ENCODE measurements around the gene ASTE1. TPM values are rescaled to one million over a fixed set of nuclear protein-coding genes. Genes with fewer than 3 reads are reported as not detected.
A peak's percentile ranks its signal among the peaks of the same experiment; 100 is the strongest.

Gene ASTE1
- total RNA-seq, 1 experiment from 2014 or later, result 2.9 TPM

DNA sequence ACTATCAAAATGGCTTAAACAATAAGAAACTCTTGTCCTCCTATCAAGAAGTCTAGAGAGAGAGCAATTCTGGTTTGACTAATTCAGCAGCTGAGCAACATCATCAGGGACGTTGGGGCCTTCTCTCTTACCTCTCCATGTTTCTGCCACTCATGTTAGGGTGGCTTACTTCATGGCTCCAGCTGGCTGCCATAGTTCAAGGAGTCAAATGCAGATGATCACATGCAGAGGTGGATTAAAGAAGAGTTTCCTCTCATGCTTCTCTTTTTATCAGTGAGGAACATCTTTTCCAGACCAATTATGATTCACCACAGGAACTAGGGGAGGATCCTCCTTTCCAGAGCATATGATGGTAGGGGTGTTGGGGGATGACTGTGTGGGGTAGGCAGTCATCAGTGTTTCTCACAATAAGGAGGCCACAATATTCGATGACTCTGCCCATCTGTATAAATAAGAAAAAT is 45.5 kb upstream of the ASTE1 start:
- intact Hi-C loops (cut with micrococcal nuclease), result no loop called here
- no peaks in the 10 kb centered on the region for H3K4me1 ChIP-seq (ENCODE audit: insufficient read depth, low read length)
- H3K27me3 ChIP-seq (ENCODE audit: low read length), result no peaks in the 10 kb centered on the region
- no peaks in the 10 kb centered on the region for H3K9me2 ChIP-seq (replicated peaks; ENCODE audit: low read length)
- BruUV-seq (replicated peaks), result no TSS peak
- CTCF ChIA-PET, result no interaction called here
- H4K20me1 ChIP-seq (ENCODE audit: low read length), result no peaks in the 10 kb centered on the region
- no peak overlapping the region for H3K27ac ChIP-seq (ENCODE audit: low read length)
- H3K9ac ChIP-seq (ENCODE audit: low read length), result no peak overlapping the region
- TF ChIP-seq, protein P1, sequence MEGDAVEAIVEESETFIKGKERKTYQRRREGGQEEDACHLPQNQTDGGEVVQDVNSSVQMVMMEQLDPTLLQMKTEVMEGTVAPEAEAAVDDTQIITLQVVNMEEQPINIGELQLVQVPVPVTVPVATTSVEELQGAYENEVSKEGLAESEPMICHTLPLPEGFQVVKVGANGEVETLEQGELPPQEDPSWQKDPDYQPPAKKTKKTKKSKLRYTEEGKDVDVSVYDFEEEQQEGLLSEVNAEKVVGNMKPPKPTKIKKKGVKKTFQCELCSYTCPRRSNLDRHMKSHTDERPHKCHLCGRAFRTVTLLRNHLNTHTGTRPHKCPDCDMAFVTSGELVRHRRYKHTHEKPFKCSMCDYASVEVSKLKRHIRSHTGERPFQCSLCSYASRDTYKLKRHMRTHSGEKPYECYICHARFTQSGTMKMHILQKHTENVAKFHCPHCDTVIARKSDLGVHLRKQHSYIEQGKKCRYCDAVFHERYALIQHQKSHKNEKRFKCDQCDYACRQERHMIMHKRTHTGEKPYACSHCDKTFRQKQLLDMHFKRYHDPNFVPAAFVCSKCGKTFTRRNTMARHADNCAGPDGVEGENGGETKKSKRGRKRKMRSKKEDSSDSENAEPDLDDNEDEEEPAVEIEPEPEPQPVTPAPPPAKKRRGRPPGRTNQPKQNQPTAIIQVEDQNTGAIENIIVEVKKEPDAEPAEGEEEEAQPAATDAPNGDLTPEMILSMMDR (conservative IDR thresholded peaks at IDR 0.05; ENCODE audit: low read depth, low read length), result no peak
- TF ChIP-seq EZH2 (IDR thresholded peaks at IDR 0.05; ENCODE audit: low read length, unreplicated experiment) (no peak), EZH2phosphoT487 (IDR thresholded peaks at IDR 0.05; ENCODE audit: borderline replicate concordance, low read length) (no peak)
- DNase-seq, result no peak
- no peaks in the 10 kb centered on the region for H3F3A ChIP-seq (ENCODE audit: low read length, unreplicated experiment)
- H3K79me2 ChIP-seq (ENCODE audit: low read length), result no peaks in the 10 kb centered on the region
- no peak overlapping the region for H3K4me2 ChIP-seq (ENCODE audit: low read length)
- no peak overlapping the region for H2AFZ ChIP-seq (ENCODE audit: low read length)
- H3K36me3 ChIP-seq (ENCODE audit: low read depth, low read length), result no peaks in the 10 kb centered on the region
- ATAC-seq, result no peak
- H3K9me3 ChIP-seq (ENCODE audit: low read length), result no peaks in the 10 kb centered on the region
- H3K4me3 ChIP-seq (ENCODE audit: low read length), result no peak overlapping the region
- POLR2A ChIA-PET (ENCODE audit: unreplicated experiment), result no interaction called here

GRCh38 chr3:131067983-131068382 is 41.4 kb upstream of the ASTE1 start:
- Histone ChIP-seq H2AFZ (ENCODE audit: low read length) (no peak overlapping the region), H3K9me3 (ENCODE audit: low read length) (no peaks in the 10 kb centered on the region), H3K4me1 (ENCODE audit: insufficient read depth, low read length) (no peaks in the 10 kb centered on the region), H3K4me3 (ENCODE audit: low read length) (no peak overlapping the region), H3K79me2 (ENCODE audit: low read length) (no peaks in the 10 kb centered on the region), H3K4me2 (ENCODE audit: low read length) (no peak overlapping the region), H3K27ac (ENCODE audit: low read length) (no peak overlapping the region), H3K27me3 (ENCODE audit: low read length) (no peaks in the 10 kb centered on the region), H3K36me3 (ENCODE audit: low read depth, low read length) (no peaks in the 10 kb centered on the region), H4K20me1 (ENCODE audit: low read length) (no peaks in the 10 kb centered on the region), H3F3A (ENCODE audit: low read length, unreplicated experiment) (no peaks in the 10 kb centered on the region), H3K9me2 (replicated peaks; ENCODE audit: low read length) (no peaks in the 10 kb centered on the region), H3K9ac (ENCODE audit: low read length) (no peak overlapping the region)
- DNase-seq, result no peak
- POLR2A ChIA-PET (ENCODE audit: unreplicated experiment), result no interaction called here
- ATAC-seq, result no peak
- no TSS peak for BruUV-seq (replicated peaks)
- intact Hi-C loops (cut with micrococcal nuclease), result no loop called here
- TF ChIP-seq, protein P1 (conservative IDR thresholded peaks at IDR 0.05; ENCODE audit: low read depth, low read length), result no peak
- TF ChIP-seq EZH2phosphoT487 (IDR thresholded peaks at IDR 0.05; ENCODE audit: borderline replicate concordance, low read length) (no peak), EZH2 (IDR thresholded peaks at IDR 0.05; ENCODE audit: low read length, unreplicated experiment) (no peak)
- CTCF ChIA-PET, result no interaction called here

GRCh38 chr3:131053043-131053859 is 26.6 kb upstream of the ASTE1 start:
- Histone ChIP-seq H3K36me3 (ENCODE audit: low read depth, low read length) (no peaks in the 10 kb centered on the region), H3K9me3 (ENCODE audit: low read length) (no peaks in the 10 kb centered on the region), H3K79me2 (ENCODE audit: low read length) (no peaks in the 10 kb centered on the region), H3F3A (ENCODE audit: low read length, unreplicated experiment) (no peaks in the 10 kb centered on the region), H3K9me2 (replicated peaks; ENCODE audit: low read length) (no peaks in the 10 kb centered on the region), H2AFZ (ENCODE audit: low read length) (no peak overlapping the region), H4K20me1 (ENCODE audit: low read length) (no peaks in the 10 kb centered on the region), H3K4me3 (ENCODE audit: low read length) (no peak overlapping the region), H3K9ac (ENCODE audit: low read length) (no peak overlapping the region), H3K27me3 (ENCODE audit: low read length) (no peaks in the 10 kb centered on the region), H3K27ac (ENCODE audit: low read length) (no peak overlapping the region), H3K4me2 (ENCODE audit: low read length) (no peak overlapping the region), H3K4me1 (ENCODE audit: insufficient read depth, low read length) (no peaks in the 10 kb centered on the region)
- CTCF ChIA-PET, result no interaction called here
- TF ChIP-seq EZH2 (IDR thresholded peaks at IDR 0.05; ENCODE audit: low read length, unreplicated experiment) (no peak), EZH2phosphoT487 (IDR thresholded peaks at IDR 0.05; ENCODE audit: borderline replicate concordance, low read length) (no peak)
- TF ChIP-seq, protein P1 (conservative IDR thresholded peaks at IDR 0.05; ENCODE audit: low read depth, low read length), result peak; percentile 56
- 0 out of 2 replicates have a peak, but pooled peaks have one; percentile 27 for ATAC-seq
- BruUV-seq (replicated peaks), result no TSS peak
- DNase-seq, result peak; percentile 28
- POLR2A ChIA-PET (ENCODE audit: unreplicated experiment), result no interaction called here
- intact Hi-C loops (cut with micrococcal nuclease), result loop anchor here (1.0 to 10.0 kb wide), 4 partner anchors 54 to 742 kb away; partner anchors contain the start of gene NUDT16

Data from PC-3 (cell line).